ENCODE measurements around the gene CYBB.

CYBB gene

DNA sequence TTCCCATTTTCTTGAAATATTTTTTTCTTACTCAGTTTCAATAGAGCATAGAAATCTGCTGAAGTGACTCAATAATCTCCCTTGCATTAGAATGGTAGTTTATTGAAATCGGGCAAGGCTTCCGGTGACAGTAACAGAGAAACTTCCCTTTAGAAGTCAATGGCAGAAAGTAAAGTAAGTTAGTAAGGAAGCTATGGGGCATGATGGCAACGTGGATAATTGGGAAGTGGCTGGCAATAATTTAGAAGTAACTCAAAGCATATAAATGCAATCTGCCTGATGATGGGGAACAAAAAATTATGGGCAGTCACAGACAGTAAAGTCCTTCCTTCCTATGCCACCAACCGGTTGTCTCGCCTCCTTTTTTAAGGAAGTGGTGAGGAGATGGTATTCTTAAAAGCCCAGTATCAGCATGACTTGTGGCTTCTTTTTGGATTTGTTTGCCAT lies 7.6 kb downstream of the CYBB start:
- no peak overlapping the region for H3K27ac ChIP-seq
- CTCF ChIA-PET = interaction anchor here (0.6 to 0.7 kb wide), 2 partner anchors 23 to 37 kb away, joined by 3 read pairs; no protein-coding TSS in a partner anchor
- POLR2A ChIA-PET (ENCODE audit: low non-redundant PET) = no interaction called here
- no peak for TF ChIP-seq CTCF (conservative IDR thresholded peaks at IDR 0.05; ENCODE audit: low read depth)
- no peak for DNase-seq (ENCODE audit: low spot score)

GRCh38 chrX:37796310-37796709 lies 16.5 kb downstream of the CYBB start:
- POLR2A ChIA-PET (ENCODE audit: low non-redundant PET) = no interaction called here
- no peak for TF ChIP-seq CTCF (conservative IDR thresholded peaks at IDR 0.05; ENCODE audit: low read depth)
- H3K27ac ChIP-seq = no peak overlapping the region
- CTCF ChIA-PET = no interaction called here
- no peak for DNase-seq (ENCODE audit: low spot score)

DNA sequence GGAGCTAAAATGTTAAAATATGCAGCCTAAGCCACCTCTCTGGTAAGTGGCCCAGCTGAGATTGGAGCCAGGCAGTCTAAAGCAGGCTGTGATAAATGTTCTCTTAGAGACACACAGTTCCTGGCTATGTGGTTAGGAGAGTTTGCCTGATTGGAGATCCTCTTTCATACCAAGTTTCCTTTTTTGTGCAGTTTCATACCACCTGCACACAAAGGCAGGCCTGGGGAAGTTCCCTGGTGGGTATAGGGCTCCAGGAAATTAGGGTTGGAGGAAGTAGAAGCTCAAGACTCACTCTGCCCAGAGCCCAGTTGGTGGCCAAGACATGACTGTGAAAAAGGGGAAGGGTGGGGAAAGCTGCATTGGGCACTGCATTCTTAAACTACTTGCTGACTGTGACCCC lies 16.9 kb downstream of the CYBB start:
- CTCF ChIA-PET = no interaction called here

DNA sequence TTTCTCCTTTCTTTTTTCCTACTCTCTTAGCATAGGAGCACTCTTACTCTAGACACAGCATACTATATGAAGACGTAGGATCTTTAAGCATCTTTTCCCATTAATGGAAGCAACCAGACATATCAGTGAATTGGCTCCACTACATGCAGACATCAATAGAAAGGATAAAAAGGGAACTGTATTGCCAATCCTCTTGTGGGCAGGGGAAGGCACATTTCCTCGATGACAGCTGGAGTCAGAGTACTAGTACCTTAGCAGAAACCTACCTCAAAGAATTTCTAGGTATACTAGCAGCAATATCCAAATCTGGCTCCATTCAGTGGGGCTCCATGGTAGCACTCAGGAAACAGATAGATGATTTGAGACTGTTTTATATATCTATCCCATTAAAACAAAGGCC lies 20.1 kb downstream of the CYBB start:
- DNase-seq (ENCODE audit: low spot score) = no peak
- no peak overlapping the region for H3K27ac ChIP-seq
- POLR2A ChIA-PET (ENCODE audit: low non-redundant PET) = no interaction called here
- no peak for TF ChIP-seq CTCF (conservative IDR thresholded peaks at IDR 0.05; ENCODE audit: low read depth)
- CTCF ChIA-PET = no interaction called here

More for the DNA sequence above, 16.9 kb downstream of the CYBB start:
- H3K27ac ChIP-seq = no peak overlapping the region
- no peak for TF ChIP-seq CTCF (conservative IDR thresholded peaks at IDR 0.05; ENCODE audit: low read depth)
- no peak for DNase-seq (ENCODE audit: low spot score)
- POLR2A ChIA-PET (ENCODE audit: low non-redundant PET) = no interaction called here

DNA sequence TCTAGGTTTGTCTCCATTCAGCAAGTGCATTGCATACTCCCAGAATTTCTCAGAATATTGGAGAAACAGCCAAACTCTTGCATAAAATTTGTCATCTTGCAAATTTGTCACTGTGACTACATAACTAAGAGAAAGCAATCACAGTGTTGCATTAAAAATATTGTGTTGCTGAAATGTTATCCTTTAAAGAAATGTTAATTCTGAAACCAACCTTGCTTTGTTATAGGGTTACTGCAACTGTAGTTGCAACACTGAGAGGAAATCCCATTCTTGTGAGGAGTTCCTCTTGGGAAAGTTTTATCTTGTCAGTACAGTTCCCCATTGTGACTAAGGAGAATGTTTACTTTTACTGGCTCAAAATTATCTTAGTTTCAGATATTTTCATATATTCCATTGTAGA lies 20.9 kb downstream of the CYBB start:
- POLR2A ChIA-PET (ENCODE audit: low non-redundant PET) = no interaction called here
- no peak for DNase-seq (ENCODE audit: low spot score)
- CTCF ChIA-PET = no interaction called here
- no peak overlapping the region for H3K27ac ChIP-seq
- no peak for TF ChIP-seq CTCF (conservative IDR thresholded peaks at IDR 0.05; ENCODE audit: low read depth)

- TF ChIP-seq CTCF (conservative IDR thresholded peaks at IDR 0.05; ENCODE audit: low read depth) = no peak
- ChIA-PET POLR2A (ENCODE audit: low non-redundant PET) (no interaction called here), CTCF (no interaction called here)
- no peak for DNase-seq (ENCODE audit: low spot score)
- no peak overlapping the region for H3K27ac ChIP-seq
Observed at GRCh38 chrX:37802028-37802427, 22.2 kb downstream of the CYBB start.

- no peak overlapping the region for H3K27ac ChIP-seq
- no peak for DNase-seq (ENCODE audit: low spot score)
- POLR2A ChIA-PET (ENCODE audit: low non-redundant PET) = no interaction called here
- TF ChIP-seq CTCF (conservative IDR thresholded peaks at IDR 0.05; ENCODE audit: low read depth) = no peak
- CTCF ChIA-PET = no interaction called here
Observed at GRCh38 chrX:37803057-37803456, 23.2 kb downstream of the CYBB start.

Measured in RWPE1 (cell line).